HEK293 (cell line): Measurements from ENCODE around the gene GRB10.

Experiments
- BCL11A ChIP-seq: fragments of 450-650 bp; formaldehyde crosslinking; IDR thresholded peaks from 2 replicates; pipeline ENCODE4 v1.5.1; 2016; ENCODE audit warnings: low read depth, missing biosample characterization, missing genetic modification characterization
- GLI2 ChIP-seq: fragments of 450-650 bp; formaldehyde crosslinking; IDR thresholded peaks from 2 replicates; pipeline ENCODE4; 2017; ENCODE audit warnings: missing biosample characterization, missing genetic modification characterization, low read depth, borderline replicate concordance
- KLF7 ChIP-seq: fragments of 450-650 bp; formaldehyde crosslinking; IDR thresholded peaks from 2 replicates; pipeline ENCODE4 v1.5.1; 2016; ENCODE audit warnings: missing biosample characterization, missing genetic modification characterization, borderline replicate concordance
- ZNF132 ChIP-seq: fragments of 450-650 bp; formaldehyde crosslinking; IDR thresholded peaks from 2 replicates; pipeline ENCODE4 v1.5.1; 2017; ENCODE audit warnings: missing biosample characterization, missing genetic modification characterization, borderline replicate concordance
- ZNF202 ChIP-seq: fragments of 450-650 bp; formaldehyde crosslinking; IDR thresholded peaks from 2 replicates; pipeline ENCODE4 v1.5.1; 2016; ENCODE audit warnings: missing biosample characterization, missing genetic modification characterization, borderline replicate concordance
- ZNF596 ChIP-seq: fragments of 450-650 bp; IDR thresholded peaks from 2 replicates; pipeline ENCODE4 v1.5.0; 2018; ENCODE audit warnings: missing biosample characterization, mild to moderate bottlenecking, missing genetic modification characterization, moderate library complexity
- ZNF776 ChIP-seq: fragments of 450-650 bp; formaldehyde crosslinking; IDR thresholded peaks from 2 replicates; pipeline ENCODE4 v1.5.0; 2017; ENCODE audit warnings: missing biosample characterization, missing genetic modification characterization, borderline replicate concordance
- TF ChIP-seq, protein P1 (sequence below): fragments of 450-650 bp; formaldehyde crosslinking; IDR thresholded peaks from 2 replicates; pipeline ENCODE4 v1.5.1; 2016; ENCODE audit warnings: missing biosample characterization, missing genetic modification characterization
- TF ChIP-seq, protein P2 (sequence below): fragments of 450-650 bp; formaldehyde crosslinking; IDR thresholded peaks from 2 replicates; pipeline ENCODE4 v1.5.1; 2016; ENCODE audit warnings: missing biosample characterization, missing genetic modification characterization
- TF ChIP-seq, protein P3 (sequence below): fragments of 450-650 bp; formaldehyde crosslinking; IDR thresholded peaks from 2 replicates; pipeline ENCODE4 v1.5.1; 2016; ENCODE audit warnings: missing biosample characterization, missing genetic modification characterization
- TF ChIP-seq, protein P4 (sequence below): fragments of 450-650 bp; formaldehyde crosslinking; optimal IDR thresholded peaks from 2 replicates; pipeline ENCODE3; 2016; ENCODE audit warnings: missing biosample characterization, mild to moderate bottlenecking, missing genetic modification characterization
- TF ChIP-seq, protein P5 (sequence below): fragments of 450-650 bp; formaldehyde crosslinking; IDR thresholded peaks from 2 replicates; pipeline ENCODE4 v1.5.1; 2016; ENCODE audit warnings: missing biosample characterization, missing genetic modification characterization
- TF ChIP-seq, protein P6 (sequence below): fragments of 450-650 bp; formaldehyde crosslinking; IDR thresholded peaks from 2 replicates; pipeline ENCODE4 v1.5.1; 2017; ENCODE audit warnings: missing biosample characterization, missing genetic modification characterization
- TF ChIP-seq, protein P7 (sequence below): fragments of 450-650 bp; IDR thresholded peaks from 2 replicates; pipeline ENCODE4 v1.5.1; 2018; ENCODE audit warnings: missing biosample characterization, missing genetic modification characterization

DNA sequence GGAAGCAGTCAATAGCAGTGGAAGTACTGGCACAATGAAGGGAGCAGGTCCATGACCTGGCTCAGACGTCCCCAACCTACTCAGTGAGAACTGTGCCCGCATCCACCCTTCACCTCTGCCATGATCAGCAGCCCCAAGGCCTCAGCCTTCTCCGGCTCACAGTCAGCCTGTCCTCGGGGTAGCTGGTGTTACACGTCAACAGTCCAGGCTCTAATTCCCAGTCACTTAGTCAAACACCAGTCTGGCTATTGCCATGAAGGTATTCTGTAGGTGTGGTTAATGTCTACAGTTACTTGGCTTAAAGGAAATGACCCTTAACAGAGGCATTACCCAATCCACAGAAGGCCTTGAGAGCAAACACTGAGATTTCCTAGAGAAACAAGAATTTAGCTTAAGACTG, 49.1 kb downstream of the GRB10 start:
- TF ChIP-seq, protein P1, sequence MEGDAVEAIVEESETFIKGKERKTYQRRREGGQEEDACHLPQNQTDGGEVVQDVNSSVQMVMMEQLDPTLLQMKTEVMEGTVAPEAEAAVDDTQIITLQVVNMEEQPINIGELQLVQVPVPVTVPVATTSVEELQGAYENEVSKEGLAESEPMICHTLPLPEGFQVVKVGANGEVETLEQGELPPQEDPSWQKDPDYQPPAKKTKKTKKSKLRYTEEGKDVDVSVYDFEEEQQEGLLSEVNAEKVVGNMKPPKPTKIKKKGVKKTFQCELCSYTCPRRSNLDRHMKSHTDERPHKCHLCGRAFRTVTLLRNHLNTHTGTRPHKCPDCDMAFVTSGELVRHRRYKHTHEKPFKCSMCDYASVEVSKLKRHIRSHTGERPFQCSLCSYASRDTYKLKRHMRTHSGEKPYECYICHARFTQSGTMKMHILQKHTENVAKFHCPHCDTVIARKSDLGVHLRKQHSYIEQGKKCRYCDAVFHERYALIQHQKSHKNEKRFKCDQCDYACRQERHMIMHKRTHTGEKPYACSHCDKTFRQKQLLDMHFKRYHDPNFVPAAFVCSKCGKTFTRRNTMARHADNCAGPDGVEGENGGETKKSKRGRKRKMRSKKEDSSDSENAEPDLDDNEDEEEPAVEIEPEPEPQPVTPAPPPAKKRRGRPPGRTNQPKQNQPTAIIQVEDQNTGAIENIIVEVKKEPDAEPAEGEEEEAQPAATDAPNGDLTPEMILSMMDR (tag by site-specific recombination), result no peak
- TF ChIP-seq, protein P2, sequence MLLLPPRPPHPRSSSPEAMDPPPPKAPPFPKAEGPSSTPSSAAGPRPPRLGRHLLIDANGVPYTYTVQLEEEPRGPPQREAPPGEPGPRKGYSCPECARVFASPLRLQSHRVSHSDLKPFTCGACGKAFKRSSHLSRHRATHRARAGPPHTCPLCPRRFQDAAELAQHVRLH (tag by site-specific recombination), result no peak
- TF ChIP-seq, protein P3, sequence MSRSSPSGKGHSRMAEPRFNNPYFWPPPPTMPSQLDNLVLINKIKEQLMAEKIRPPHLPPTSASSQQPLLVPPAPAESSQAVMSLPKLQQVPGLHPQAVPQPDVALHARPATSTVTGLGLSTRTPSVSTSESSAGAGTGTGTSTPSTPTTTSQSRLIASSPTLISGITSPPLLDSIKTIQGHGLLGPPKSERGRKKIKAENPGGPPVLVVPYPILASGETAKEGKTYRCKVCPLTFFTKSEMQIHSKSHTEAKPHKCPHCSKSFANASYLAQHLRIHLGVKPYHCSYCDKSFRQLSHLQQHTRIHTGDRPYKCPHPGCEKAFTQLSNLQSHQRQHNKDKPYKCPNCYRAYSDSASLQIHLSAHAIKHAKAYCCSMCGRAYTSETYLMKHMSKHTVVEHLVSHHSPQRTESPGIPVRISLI (tag by site-specific recombination), result no peak
- TF ChIP-seq KLF7 (tag by site-specific recombination), result no peak
- TF ChIP-seq, protein P4, sequence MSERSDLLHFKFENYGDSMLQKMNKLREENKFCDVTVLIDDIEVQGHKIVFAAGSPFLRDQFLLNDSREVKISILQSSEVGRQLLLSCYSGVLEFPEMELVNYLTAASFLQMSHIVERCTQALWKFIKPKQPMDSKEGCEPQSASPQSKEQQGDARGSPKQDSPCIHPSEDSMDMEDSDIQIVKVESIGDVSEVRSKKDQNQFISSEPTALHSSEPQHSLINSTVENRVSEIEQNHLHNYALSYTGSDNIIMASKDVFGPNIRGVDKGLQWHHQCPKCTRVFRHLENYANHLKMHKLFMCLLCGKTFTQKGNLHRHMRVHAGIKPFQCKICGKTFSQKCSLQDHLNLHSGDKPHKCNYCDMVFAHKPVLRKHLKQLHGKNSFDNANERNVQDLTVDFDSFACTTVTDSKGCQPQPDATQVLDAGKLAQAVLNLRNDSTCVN (tag by site-specific recombination), result no peak
- TF ChIP-seq, protein P5, sequence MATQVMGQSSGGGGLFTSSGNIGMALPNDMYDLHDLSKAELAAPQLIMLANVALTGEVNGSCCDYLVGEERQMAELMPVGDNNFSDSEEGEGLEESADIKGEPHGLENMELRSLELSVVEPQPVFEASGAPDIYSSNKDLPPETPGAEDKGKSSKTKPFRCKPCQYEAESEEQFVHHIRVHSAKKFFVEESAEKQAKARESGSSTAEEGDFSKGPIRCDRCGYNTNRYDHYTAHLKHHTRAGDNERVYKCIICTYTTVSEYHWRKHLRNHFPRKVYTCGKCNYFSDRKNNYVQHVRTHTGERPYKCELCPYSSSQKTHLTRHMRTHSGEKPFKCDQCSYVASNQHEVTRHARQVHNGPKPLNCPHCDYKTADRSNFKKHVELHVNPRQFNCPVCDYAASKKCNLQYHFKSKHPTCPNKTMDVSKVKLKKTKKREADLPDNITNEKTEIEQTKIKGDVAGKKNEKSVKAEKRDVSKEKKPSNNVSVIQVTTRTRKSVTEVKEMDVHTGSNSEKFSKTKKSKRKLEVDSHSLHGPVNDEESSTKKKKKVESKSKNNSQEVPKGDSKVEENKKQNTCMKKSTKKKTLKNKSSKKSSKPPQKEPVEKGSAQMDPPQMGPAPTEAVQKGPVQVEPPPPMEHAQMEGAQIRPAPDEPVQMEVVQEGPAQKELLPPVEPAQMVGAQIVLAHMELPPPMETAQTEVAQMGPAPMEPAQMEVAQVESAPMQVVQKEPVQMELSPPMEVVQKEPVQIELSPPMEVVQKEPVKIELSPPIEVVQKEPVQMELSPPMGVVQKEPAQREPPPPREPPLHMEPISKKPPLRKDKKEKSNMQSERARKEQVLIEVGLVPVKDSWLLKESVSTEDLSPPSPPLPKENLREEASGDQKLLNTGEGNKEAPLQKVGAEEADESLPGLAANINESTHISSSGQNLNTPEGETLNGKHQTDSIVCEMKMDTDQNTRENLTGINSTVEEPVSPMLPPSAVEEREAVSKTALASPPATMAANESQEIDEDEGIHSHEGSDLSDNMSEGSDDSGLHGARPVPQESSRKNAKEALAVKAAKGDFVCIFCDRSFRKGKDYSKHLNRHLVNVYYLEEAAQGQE (tag by site-specific recombination), result no peak
- no peak for TF ChIP-seq ZNF202
- no peak for TF ChIP-seq ZNF596 (tag by site-specific recombination)
- TF ChIP-seq ZNF776 (tag by site-specific recombination), result no peak
- TF ChIP-seq ZNF132 (tag by site-specific recombination), result no peak
- TF ChIP-seq, protein P6, sequence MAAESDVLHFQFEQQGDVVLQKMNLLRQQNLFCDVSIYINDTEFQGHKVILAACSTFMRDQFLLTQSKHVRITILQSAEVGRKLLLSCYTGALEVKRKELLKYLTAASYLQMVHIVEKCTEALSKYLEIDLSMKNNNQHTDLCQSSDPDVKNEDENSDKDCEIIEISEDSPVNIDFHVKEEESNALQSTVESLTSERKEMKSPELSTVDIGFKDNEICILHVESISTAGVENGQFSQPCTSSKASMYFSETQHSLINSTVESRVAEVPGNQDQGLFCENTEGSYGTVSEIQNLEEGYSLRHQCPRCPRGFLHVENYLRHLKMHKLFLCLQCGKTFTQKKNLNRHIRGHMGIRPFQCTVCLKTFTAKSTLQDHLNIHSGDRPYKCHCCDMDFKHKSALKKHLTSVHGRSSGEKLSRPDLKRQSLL (tag by site-specific recombination), result no peak
- TF ChIP-seq BCL11A (tag by site-specific recombination), result no peak
- TF ChIP-seq, protein P7, sequence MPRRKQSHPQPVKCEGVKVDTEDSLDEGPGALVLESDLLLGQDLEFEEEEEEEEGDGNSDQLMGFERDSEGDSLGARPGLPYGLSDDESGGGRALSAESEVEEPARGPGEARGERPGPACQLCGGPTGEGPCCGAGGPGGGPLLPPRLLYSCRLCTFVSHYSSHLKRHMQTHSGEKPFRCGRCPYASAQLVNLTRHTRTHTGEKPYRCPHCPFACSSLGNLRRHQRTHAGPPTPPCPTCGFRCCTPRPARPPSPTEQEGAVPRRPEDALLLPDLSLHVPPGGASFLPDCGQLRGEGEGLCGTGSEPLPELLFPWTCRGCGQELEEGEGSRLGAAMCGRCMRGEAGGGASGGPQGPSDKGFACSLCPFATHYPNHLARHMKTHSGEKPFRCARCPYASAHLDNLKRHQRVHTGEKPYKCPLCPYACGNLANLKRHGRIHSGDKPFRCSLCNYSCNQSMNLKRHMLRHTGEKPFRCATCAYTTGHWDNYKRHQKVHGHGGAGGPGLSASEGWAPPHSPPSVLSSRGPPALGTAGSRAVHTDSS (tag by site-specific recombination), result no peak
- TF ChIP-seq GLI2 (tag by site-specific recombination), result no peak
